ENCODE results near the gene PDIA6.

PDIA6 gene

DNA sequence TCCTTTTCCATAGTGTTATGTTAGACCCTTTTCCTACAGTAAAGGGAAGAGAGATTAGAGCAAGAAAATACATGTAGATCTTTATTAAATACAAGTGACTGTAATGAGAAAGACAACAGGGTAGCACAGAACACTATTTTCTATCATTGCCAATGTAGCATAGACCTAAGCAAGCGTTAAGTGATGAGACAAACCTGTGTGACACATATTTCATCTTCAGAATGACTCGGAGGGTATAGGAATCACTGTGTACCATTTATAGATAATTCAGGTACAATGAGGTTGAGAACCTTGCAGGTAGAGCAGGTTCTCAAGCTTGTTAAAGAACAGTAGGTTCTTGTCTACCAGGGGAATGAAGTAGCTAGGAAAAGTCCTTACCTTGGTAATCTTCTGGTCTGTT lies 15.9 kb downstream of the PDIA6 start:
- TF ChIP-seq, protein P1, sequence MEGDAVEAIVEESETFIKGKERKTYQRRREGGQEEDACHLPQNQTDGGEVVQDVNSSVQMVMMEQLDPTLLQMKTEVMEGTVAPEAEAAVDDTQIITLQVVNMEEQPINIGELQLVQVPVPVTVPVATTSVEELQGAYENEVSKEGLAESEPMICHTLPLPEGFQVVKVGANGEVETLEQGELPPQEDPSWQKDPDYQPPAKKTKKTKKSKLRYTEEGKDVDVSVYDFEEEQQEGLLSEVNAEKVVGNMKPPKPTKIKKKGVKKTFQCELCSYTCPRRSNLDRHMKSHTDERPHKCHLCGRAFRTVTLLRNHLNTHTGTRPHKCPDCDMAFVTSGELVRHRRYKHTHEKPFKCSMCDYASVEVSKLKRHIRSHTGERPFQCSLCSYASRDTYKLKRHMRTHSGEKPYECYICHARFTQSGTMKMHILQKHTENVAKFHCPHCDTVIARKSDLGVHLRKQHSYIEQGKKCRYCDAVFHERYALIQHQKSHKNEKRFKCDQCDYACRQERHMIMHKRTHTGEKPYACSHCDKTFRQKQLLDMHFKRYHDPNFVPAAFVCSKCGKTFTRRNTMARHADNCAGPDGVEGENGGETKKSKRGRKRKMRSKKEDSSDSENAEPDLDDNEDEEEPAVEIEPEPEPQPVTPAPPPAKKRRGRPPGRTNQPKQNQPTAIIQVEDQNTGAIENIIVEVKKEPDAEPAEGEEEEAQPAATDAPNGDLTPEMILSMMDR (IDR thresholded peaks at IDR 0.05; ENCODE audit: low read depth, low read length): no peak
- no peak for DNase-seq (ENCODE audit: low read depth in 2 of 2)
- H3K4me3 ChIP-seq (replicated peaks in 1 of 2; ENCODE audit: low read depth in 2 of 2, low read length in 2 of 2): no peak overlapping the region

DNA sequence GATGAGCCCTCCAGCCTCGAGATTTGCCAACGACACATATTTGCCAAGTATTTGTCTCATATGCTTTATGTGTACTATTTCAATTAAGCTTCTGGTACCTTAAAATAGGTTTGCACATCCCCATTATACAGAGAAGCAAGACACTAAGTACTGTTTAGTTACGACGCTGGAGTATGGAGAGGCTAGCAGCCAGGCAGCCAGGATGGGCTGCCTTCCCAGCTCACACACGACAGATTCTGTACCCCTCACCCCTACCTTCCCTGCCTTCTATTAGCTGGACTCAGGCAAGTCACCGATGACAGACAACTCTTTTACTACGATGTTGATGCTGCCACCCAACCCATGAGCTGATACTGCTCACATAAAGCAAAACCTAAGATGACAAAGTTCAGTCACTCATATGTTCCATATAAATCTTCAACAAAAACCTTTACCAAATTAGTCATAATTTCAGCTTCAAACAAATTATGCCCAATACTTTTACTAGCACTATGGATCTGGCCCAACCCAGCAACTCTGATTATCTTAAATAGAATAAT lies 17.0 kb downstream of the PDIA6 start:
- H3K4me3 ChIP-seq (replicated peaks in 1 of 2; ENCODE audit: low read depth in 2 of 2, low read length in 2 of 2): no peak overlapping the region
- TF ChIP-seq, protein P1 (IDR thresholded peaks at IDR 0.05; ENCODE audit: low read depth, low read length): no peak
- DNase-seq (ENCODE audit: low read depth in 2 of 2): no peak

DNA sequence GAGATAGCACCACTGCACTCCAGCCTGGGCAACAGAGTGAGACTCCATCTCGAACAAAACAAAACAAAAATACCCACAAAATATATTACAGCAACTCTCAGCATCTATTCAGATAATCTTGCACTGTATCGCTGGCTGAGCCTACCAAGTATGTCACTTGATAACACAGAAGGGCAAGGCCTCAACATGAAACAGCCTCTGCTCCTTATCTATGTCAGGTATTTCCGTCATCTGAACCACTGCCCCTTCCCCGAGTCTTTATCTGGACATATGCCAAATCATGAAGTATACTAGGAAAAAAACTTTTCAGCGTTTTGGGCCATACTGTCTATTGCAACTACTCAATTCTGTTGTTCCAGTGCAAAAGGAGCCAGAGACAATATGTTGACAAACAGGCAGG lies 17.7 kb downstream of the PDIA6 start:
- TF ChIP-seq, protein P1 (IDR thresholded peaks at IDR 0.05; ENCODE audit: low read depth, low read length): no peak
- H3K4me3 ChIP-seq (replicated peaks in 1 of 2; ENCODE audit: low read depth in 2 of 2, low read length in 2 of 2): no peak overlapping the region
- no peak for DNase-seq (ENCODE audit: low read depth in 2 of 2)

DNA sequence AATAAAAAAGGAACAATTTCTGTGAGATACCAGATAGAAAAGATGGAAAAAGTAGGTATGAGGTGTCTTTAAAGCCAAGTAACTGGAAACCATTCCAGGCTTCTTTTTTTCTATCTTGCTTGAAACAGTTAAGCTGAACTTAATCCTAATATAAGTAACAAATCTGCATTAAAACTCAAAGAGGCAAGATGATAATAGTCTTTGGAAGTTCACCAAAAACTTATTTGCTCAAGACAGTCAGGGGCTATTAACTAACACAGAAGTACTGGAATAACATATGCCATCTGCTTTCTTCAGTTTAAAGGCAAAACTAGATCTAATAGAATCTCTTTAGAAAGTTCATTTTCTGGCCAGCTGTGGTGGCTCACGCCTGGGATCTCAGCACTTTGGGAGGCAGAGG lies 18.8 kb downstream of the PDIA6 start:
- H3K4me3 ChIP-seq (replicated peaks in 1 of 2; ENCODE audit: low read depth in 2 of 2, low read length in 2 of 2): no peak overlapping the region
- no peak for DNase-seq (ENCODE audit: low read depth in 2 of 2)
- TF ChIP-seq, protein P1 (IDR thresholded peaks at IDR 0.05; ENCODE audit: low read depth, low read length): no peak

DNA sequence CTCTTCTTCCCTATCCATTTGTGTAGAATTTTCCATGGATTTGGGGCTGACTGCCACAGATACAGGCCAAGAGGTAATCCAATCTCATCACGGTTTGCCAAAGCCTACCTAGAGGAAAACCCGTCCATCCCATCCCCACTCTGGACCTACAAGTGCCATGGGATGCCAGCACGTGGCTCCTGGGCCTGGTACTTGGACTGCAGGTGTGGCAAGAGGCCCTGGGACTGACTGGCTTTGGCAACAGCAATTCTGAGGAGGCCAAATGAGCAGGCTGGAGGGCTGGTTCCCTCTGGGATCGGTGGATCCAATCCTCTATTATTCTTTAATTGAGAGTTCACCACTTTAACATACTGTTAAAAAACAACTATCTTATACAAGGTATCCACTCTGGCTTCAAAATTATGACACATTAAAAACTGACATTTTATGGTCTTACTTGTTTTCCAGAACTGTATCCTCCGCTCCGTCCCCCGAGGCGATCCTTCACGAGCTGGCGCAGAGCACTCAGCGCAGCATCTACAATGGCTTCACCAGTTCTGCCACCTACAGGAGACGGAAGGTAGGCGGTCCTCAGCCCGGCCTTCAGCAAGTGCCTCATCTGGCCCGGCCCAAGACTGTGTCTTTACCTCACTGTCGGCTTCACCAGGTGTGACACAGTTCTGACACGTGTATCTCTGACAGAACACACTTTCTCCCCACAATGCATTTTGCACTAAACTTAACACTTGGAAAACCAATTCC lies 19.8 kb downstream of the PDIA6 start:
- TF ChIP-seq, protein P1 (IDR thresholded peaks at IDR 0.05; ENCODE audit: low read depth, low read length): no peak
- DNase-seq (ENCODE audit: low read depth in 2 of 2): no peak
- no peak overlapping the region for H3K4me3 ChIP-seq (replicated peaks in 1 of 2; ENCODE audit: low read depth in 2 of 2, low read length in 2 of 2)

DNA sequence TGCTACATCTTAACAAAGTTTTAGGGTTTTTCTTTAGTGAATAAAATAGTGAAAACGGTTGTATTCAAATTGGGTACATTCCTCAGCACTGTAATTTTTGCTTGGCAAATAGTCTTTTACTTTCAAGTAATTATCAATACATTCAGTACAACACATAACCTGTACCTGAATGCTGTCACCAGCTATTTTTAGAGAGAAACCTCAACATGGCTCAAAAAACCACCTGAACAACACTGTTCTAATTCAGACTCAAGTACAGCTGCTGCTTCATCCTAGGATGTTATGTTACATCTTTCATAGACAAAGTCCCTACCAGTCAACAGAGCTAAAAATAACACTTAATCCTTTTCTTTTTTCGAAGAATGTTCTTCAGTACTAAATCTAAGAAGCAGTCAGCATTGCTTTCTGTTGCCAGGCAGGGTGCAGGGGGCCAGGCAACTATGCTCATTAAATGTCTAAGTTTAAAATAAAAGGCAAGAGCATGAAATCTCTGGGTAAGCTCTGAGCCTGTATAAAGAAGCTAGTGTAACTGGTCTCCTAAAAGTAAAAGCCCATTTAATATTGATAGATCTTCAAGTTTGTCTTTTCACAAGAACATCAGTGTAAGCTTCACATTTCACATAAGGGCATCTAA lies 20.5 kb downstream of the PDIA6 start:
- TF ChIP-seq, protein P1 (IDR thresholded peaks at IDR 0.05; ENCODE audit: low read depth, low read length): no peak
- no peak overlapping the region for H3K4me3 ChIP-seq (replicated peaks in 1 of 2; ENCODE audit: low read depth in 2 of 2, low read length in 2 of 2)
- no peak for DNase-seq (ENCODE audit: low read depth in 2 of 2)

Data from cardiac fibroblast (primary cell).